Urothelium cell line (cell line): ENCODE results near the gene ZNF618.

Source experiments
- DNase-seq: peaks from one replicate; pipeline ENCODE4 v3.0.0; 2011; ENCODE audit warnings: low spot score, mixed read lengths
- FAIRE-seq: peaks from 2 replicates; lab custom pipeline; 2011; peaks lifted over from hg19 to GRCh38; lab: Jason Lieb, UNC

The ZNF618 gene

DNA sequence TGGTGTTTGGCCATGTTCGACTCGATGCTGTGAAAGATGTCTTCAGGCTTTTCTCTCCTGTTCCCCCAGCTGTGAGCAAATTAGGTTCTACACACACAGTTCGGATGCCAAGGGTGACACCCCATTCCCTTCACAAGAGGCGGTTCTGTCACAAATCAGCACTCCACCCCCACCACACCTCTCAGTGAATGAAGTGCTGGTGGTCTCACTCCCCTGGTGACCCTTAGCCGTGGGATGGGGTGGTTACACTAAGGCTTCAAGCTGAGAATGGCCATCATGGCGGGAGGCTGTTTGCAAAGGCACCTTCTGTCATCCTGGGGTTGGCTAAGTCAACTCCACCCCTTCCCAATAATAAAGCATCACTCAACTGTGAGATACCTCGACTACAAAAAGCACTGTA is 175.6 kb downstream of the ZNF618 start:
- no peak for DNase-seq
- FAIRE-seq, result no peak

DNA sequence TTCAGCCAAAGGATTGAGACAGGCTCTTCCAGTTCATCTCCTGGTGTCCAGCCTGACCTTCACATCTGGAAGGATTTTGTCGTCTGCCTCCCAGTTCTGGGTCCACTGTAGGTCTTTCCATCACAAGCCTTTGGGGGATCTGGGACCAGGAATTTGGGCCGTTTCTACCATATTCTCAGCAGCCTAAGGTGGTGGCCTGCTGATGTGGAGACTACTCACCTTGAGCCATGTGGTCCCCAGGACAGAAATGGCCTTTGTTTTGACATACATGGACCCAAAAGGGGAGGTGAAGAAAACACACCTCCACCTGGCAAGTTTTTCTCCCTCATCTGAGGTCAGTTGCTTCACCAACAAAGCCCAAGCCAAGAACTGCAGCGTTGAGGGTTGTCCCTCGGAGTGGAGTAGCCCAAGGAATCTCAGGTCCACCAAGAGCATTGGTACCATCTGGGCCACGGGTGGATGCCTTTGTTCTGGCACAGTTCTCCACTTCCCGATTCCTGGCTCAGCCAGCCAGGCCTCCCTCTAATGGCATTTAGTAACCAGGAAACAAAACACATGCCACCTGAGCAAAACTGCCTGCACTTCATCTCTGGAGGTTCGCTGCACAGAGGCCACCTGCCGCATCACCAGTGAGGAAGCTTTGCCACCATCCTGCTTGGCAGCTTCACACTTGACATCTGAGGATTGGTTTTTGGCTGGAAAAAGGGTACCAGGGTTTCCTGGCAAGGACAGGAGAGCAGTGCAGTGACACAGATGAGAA is 177.3 kb downstream of the ZNF618 start:
- DNase-seq (no peak), FAIRE-seq (no peak)

DNA sequence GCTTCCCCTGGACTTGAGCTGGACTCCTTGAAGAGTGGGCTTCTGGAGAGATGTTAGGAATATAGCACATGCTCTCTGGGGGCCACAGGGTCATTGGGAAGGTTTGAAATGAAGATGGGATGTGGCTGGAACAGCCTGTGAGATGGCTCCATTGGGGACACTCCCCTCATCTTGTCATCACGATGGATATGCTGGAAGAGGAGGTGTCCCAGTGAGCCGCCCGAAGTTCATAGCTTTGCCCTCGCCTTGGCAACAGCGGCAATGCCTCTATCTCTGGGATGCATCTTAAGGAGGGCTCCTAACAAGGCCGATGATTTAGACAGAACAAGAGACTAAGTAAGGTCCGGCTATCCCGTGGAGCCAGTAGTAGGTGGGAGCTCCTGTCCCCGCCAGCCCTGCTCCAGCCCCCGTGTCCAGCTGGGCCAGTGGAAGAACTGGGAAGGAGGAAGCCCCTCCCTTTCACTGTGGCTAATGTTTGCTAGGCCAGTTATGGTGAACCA is 178.1 kb downstream of the ZNF618 start:
- DNase-seq (no peak), FAIRE-seq (no peak)

DNA sequence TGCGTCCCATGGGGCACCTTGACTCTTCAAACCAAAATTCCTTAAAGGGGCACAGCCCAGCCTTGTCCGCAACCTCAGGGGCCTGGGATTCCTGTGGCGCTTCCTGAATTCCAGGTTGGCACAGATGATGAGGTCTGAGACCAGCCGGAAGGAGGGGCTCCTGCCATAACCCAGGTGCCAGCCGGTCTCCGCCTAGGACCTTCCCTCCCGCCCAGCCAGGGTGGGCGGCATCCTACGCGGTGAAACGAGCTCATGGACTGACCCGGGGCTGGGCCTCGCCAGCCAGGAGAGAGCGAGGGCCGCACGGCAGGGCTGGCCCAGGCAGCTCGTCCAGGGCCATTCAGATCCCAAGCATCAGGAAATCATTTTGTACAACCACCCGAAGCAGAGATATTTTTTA is 179.0 kb downstream of the ZNF618 start:
- DNase-seq (no peak), FAIRE-seq (no peak)

DNA sequence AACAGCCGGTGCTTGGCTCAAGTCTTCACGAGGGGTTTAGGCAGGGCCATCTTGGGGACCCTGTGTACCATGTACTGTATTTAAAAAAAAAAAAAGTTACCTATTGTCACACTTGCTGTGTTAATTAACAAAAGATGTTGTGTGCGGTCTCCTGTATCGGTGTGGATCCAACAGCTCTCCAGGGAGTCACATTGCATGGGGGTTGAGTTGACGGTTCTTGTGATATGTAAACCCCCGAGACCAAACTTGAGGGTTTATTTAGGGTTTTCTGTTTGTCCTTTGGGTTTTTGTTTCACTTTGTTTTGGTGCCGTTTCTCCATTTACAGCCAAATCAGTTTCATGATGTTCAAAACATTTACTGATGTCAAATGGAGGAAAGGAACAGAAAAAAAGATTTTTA is 179.8 kb downstream of the ZNF618 start:
- DNase-seq (no peak), FAIRE-seq (no peak)

DNA sequence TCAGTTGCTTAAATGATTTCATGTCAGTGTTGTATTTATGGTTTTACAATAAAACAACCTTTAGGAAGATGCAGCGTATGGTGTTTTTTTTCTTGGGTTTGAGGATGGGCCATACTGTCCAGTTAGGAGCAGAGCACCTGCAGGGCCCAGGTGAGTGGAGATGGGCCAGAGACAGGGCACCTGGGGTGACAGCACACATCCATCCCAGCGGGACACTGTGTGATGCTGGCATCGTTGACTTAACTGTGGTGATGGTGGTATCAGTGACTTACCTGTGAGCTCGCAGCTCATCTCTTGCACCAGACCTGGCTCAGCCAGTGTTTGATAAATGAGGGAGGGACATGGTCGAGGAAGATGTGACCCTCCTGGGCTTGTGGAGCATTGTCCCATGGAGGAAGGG is 180.4 kb downstream of the ZNF618 start:
- FAIRE-seq (no peak), DNase-seq (no peak)

DNA sequence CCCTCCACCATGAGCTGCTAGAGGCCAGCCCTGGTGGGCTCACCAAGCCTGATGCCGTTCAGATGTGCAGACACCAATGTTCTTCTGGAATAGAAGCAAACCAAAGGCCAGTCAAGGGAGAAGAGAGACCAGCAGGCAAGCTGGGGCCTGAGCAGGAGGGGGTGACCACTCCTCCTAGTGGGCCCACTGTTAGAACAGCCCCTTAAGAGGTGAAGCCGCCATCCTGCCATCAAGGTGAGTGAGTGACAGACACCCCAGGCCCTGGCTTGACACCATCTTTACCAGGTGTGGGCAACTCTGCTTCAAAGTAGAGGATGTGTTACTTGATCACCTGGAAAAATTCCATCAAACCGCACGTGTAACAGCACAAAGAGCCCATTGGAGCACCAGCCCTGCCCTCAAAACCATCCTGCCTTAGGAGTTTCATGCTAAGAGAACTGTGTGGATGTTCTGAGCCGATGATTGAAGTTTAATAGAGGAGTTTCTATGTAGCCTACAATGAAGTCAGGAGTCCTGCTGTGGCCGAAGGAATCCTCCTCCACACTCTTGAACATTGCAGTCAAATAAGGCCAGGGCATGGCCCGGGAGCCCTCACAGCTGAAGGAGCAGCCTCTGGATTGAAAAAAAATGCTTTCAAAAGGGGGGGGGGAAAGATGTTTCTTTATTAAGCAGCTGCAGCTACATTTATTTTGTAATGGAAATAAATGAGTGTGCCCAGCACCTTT is 181.2 kb downstream of the ZNF618 start:
- FAIRE-seq (no peak), DNase-seq (no peak)

DNA sequence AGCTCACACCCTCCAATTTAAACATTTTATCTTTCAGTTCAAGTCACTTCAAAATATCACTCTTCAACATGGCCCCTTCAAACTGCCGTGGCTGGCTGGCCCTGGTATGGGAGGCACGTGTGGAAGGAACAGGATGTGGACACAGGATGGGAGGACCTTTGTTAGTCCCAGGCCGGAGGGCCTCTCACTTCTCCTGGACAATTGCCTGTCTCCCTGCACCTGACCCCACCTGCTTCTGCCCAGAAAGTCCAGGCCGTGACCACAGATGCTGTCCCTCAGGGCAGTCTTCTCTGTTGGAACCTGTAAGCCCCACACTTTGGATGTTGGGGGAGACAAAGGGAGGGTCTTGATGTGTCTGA is 182.6 kb downstream of the ZNF618 start:
- DNase-seq (no peak), FAIRE-seq (no peak)

DNA sequence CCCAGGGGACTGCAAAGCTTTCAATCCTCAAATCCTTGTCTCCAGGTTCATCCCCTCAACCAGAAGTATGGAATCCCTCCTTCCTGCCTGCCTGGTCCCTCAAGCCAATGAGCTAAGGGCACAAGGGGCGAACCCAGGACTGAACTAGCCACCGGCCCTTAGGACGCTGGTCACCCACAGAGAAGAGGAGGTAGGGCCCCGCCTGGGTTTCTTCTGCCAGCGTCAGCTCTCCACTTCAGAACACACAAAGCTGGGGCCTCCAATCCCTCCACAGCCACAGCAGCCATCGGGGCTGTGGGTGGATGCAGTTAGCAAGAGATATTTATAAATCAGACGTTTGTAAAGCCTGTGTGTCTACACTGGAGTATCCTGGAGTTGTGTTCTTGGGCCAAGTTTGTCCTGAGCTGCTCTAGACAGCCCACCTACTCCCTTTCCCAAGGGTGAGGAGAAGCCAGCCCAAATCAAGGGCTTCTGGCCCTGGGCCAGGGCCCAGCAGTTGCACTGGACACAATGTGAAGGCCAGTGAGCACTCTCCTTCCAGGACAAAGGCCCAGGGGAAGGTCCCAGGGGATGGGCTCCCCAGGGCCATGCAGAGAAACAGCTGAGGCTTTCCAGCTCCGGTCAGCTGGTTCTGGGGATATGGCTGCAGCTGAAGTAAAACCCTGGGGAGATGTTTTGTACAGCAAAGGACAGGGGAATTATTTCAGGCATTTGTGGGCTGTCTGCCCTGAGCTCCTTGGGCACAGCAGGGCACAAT is 183.1 kb downstream of the ZNF618 start:
- no peak for FAIRE-seq
- DNase-seq, result no peak

DNA sequence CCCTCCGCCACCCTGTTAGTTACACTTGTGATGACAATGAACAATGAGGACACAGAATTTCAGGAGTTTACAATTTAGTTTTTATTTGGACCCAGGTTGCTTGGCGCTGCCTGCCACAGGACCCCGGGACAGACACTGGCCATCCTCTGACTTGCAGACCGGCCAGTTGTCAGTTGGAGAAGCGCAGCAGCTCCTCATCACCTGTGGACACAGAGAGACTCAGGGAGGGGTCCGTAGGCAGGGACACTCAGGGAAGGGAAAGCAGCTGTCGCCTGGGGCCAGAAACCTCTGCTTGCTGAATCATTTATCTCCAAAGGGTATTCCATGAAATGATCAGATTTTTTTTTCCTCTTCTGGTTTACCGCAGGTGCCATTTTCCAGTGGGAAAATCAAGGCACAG is 184.0 kb downstream of the ZNF618 start:
- no peak for DNase-seq
- FAIRE-seq, result no peak

DNA sequence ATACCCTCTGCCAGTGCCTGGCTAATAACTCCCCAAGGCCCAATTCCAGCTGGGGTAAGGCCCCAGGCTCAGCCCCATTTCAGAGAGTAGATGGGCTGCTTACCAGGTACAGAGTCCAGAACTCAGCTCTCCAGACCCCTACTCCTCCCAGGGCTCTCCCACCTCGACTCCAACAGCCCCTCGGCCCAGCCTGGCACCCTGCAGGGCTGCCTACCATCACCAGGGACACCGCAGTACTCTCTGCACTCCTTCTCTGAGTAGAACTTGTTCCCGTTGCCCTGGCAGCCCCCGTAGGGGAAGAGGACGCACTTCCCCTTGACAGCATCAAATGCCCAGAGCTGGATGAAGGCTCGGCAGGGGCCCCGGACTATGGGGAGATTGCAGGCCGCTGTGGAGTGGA is 184.6 kb downstream of the ZNF618 start:
- FAIRE-seq (no peak), DNase-seq (no peak)

DNA sequence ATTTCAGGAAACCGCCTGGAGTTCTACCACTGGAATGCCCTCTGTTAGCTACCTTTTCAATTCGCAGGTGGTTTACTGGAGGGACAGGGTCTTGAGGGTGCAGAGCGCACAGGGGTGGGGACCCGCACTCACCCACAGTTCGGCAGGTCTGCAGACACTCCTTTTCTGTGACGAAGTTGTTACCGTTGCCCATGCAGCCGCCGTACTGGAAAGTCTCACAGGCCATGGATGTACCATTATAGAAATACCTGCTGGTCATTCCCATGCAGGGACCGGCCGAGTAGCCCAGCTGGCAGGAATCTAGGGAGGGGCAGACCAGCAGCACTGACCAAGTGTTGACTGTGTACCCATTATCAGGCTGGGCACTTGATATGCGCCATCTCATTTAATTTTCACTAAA is 185.2 kb downstream of the ZNF618 start:
- no peak for FAIRE-seq
- DNase-seq, result no peak

DNA sequence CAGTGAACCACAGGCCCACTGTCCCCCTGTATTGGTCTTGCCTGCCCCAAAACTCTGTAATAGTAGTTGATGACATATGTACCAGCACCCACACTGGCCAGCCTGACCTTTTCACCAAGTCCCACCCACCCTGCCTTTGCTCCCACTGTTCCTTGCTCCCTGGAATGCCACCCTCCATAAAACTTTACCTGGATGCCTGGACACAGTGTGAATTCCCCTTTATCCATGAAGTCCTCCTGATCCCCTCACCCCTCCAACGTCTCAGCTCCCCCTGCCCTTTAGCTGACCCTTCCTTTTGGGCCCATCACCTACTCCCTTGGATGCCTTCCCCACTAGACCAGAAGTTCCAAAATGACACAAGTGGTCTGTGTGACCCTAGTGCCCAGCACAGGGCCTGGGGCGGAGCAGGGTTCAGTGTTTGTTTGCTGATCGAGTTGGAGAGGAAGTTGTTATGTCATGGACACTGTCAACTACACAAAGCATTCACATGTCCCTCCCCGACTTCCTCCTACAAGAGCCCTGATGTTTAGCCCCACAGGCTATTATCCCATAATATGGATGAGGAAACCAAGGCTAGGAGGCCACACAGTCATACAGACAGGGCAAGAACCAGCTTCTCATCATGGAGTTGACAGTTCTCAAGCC is 185.8 kb downstream of the ZNF618 start:
- FAIRE-seq (no peak), DNase-seq (no peak)

DNA sequence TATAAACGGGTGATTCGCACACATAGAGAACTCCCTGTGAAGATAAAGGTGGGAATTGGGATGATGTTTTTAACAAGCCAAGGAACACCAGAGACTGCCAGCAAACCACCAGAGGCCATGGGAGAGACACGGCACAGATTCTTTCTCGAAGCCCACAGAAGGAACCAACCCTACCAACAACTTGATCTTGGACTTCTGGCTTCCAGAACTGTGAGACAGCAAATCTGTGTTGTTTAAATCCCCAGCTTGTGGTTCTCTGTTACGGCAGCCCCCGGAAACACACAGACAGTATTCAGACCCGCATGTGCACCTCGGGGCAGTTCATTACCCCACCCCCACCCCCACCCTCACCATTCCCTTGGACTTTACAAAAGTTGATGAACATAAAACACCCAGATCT is 189.2 kb downstream of the ZNF618 start:
- no peak for DNase-seq
- no peak for FAIRE-seq

DNA sequence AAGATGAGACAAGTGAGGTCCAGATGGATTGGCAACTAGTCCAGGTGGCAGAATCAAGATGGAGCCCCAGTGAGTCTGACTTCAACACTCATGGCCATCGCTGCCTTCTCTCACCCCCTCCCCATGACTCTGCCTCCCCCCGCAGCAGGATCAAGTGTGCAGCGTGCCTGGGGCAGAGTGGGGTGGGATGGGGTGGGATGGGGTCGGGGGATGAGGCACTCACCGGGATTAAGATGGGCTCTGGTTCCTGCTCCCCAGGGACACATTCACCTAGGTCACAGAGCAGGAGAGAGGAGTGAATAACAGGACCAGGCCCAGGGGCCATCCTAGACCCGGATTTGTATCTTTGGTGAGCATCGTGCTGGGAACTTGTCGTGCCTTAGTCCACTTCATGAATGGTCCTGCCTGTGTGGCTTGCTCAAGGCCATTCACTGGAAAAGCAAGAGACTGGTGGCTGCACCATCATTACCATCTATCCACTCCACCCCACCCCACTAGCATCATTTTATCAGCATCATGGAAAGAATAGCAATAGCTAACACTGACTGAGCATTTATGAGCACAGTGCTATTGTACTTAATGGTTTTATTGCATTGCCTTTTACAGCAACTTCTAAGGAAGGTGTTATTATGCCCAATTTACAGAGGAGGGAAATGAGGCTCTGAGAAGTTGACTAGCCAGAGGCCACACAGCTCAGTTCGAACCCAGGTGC is 193.5 kb downstream of the ZNF618 start:
- FAIRE-seq, result peak; percentile 23
- no peak for DNase-seq

DNA sequence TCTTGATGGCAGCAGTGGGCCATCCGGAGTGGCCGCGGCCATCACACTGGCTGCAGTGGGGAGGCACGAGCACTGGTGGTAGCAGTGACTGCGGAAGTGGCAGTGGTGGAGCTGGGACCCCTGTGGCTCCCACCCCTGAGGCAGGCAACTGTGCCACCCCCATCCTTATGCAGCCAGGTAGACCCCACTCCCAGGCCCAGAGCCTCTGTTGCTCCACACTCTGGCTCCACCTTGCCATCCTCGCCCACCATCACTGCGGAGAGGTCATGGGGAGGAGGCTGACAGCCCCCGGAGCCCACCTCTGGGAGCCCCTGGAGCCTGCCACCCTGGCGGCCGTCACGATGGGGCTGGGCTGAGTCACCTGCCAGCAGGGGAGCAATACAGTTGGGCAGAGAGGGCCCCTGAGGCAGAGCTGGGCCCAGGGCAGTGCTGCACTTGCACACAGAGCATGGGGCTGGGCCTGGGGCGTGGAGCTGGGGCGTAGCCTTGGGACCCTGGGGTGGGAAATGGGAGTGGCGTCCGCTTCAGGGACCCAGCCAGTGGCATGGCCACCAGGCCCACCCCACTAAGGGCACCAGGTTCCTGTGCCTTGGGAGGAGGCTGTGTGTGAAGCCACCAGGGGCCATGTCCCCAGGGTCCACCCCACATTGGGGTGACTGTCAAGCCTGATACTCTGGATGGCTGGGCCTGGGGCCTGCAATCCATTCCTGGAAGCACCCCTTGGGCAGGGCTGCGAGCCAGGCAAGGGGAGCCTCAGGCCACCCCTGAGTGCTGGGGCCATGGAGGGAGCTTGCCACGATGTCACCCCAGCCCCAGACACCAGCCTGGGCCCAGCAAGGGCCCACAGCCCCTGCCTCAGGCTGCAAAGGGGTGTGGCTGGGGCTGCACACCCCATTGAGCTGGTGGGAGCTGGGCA is 194.3 kb downstream of the ZNF618 start:
- FAIRE-seq, result no peak
- no peak for DNase-seq

DNA sequence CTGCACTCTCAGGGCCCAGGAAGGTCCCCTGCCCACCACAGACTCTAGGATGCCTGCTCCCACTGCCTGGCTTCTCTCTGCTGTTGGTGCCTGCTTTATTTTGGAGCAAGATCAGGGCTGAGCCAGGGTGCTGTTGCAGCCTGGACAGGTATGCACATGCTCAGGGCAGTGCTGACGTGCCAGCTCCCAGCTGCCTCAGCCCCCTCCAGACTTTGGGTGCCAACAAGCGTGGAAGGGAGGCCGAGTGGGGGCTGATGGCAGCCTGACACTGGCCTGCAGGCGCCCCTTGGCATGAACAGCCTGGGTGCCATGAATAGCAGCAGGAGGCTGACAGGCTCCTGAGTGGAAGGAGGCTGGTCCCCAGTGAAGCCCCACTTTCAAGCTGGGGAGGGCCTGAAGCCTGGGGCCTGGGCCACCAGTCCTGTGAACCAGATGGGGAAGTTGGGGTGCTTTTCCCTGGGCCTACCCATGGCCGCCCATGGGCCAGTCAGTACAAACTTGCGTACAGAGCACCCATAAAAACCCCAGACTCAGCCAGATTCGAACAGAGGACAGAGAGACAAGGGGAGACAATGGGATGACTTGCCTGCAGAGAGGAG is 195.2 kb downstream of the ZNF618 start:
- FAIRE-seq (no peak), DNase-seq (no peak)

DNA sequence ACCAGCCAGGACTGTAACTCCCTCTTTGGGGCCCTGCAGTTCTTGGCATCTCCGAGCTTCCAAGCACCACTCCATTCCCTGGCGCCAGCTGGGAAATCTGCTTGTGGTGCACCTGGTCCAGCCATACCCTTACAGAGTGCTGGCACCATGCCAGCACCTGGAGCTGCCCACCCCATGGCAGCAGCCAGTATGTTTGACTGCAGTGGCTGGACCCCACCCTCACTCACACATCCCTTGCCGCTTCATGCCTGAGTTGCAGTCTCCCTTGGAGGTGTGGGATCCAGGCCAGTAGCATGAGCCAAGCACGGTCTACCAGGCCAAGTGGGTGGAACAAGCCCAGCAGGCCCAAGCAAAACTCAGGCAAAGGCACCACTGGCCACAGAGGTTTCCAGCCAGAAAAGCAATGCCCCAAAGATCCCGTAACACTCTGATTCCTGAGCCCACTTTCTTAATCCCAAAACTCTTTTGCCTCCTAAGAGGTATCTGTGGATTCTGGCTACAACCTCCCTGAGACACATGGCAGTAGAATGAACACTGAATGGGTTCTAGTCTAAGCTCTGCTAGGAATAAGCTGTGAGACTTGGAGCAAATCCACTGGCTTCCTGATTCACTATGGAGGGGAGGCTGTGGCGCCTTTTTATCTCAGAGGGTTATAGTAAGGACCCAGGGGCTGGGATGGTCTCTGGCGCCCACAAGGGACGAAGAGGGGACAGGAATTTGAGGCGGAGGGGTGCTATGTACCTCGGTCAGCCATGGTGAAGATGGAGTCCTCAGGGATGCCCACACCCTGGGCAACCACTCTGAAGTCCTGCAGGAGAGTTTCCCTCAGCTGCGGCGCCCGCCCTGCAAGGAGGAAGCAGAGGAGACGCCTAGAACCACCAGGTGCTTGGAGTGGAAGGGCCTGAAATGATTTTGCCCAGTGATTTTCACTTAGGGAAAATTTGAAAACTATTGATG is 196.4 kb downstream of the ZNF618 start:
- FAIRE-seq, result no peak
- DNase-seq, result no peak
